HG03571 (cell line): Measurements from ENCODE around the gene MEF2A.
A peak's percentile ranks its signal among the peaks of the same experiment; 100 is the strongest.

Source experiments
- ATAC-seq: cut with Tn5 transposase; IDR thresholded peaks from one replicate; pipeline ENCODE4 v1.9.1; 2021; ENCODE audit not compliant: unreplicated experiment

MEF2A gene

GRCh38 chr15:99562238-99562637 lies 3.5 kb upstream of the MEF2A start:
- ATAC-seq, result no peak

- ATAC-seq, result peak; percentile 30
These were observed 1.3 kb upstream of the MEF2A start for GRCh38 chr15:99564221-99565048.

GRCh38 chr15:99565049-99565298 lies 810 bp upstream of the MEF2A start:
- ATAC-seq, result peak; percentile 56

- ATAC-seq, result no peak
These were observed 543 bp downstream of the MEF2A start for GRCh38 chr15:99566157-99566897.

GRCh38 chr15:99568625-99569352 lies 3.0 kb downstream of the MEF2A start:
- ATAC-seq, result no peak

GRCh38 chr15:99571299-99571698 lies 5.5 kb downstream of the MEF2A start:
- ATAC-seq, result no peak

GRCh38 chr15:99574048-99574447 lies 8.3 kb downstream of the MEF2A start:
- no peak for ATAC-seq

GRCh38 chr15:99574502-99574901 lies 8.7 kb downstream of the MEF2A start:
- no peak for ATAC-seq

- no peak for ATAC-seq
These were observed 13.0 kb downstream of the MEF2A start for GRCh38 chr15:99578809-99579208.

GRCh38 chr15:99580076-99580475 lies 14.3 kb downstream of the MEF2A start:
- ATAC-seq, result no peak

- ATAC-seq, result no peak
These were observed 16.8 kb downstream of the MEF2A start for GRCh38 chr15:99582508-99582960.

GRCh38 chr15:99584081-99584600 lies 18.4 kb downstream of the MEF2A start:
- no peak for ATAC-seq

GRCh38 chr15:99586121-99586520 lies 20.3 kb downstream of the MEF2A start:
- ATAC-seq, result no peak

- no peak for ATAC-seq
These were observed 24.0 kb downstream of the MEF2A start for GRCh38 chr15:99589801-99590200.

GRCh38 chr15:99590913-99591646 lies 25.3 kb downstream of the MEF2A start:
- peak; percentile 79 for ATAC-seq

- no peak for ATAC-seq
These were observed 26.5 kb downstream of the MEF2A start for GRCh38 chr15:99592145-99592791.

GRCh38 chr15:99593070-99593469 lies 27.3 kb downstream of the MEF2A start:
- ATAC-seq, result no peak

GRCh38 chr15:99594916-99595315 lies 29.1 kb downstream of the MEF2A start:
- ATAC-seq, result no peak

GRCh38 chr15:99598296-99598695 lies 32.5 kb downstream of the MEF2A start:
- ATAC-seq, result no peak

- ATAC-seq, result no peak
These were observed 38.0 kb downstream of the MEF2A start for GRCh38 chr15:99603828-99604227.
